ENCODE results near the gene MTSS2. TPM values are rescaled to one million over a fixed set of nuclear protein-coding genes. Genes with fewer than 3 reads are reported as not detected.

MTSS2 gene
- total RNA-seq, 1 experiment from 2014 or later: 18.7 TPM

DNA sequence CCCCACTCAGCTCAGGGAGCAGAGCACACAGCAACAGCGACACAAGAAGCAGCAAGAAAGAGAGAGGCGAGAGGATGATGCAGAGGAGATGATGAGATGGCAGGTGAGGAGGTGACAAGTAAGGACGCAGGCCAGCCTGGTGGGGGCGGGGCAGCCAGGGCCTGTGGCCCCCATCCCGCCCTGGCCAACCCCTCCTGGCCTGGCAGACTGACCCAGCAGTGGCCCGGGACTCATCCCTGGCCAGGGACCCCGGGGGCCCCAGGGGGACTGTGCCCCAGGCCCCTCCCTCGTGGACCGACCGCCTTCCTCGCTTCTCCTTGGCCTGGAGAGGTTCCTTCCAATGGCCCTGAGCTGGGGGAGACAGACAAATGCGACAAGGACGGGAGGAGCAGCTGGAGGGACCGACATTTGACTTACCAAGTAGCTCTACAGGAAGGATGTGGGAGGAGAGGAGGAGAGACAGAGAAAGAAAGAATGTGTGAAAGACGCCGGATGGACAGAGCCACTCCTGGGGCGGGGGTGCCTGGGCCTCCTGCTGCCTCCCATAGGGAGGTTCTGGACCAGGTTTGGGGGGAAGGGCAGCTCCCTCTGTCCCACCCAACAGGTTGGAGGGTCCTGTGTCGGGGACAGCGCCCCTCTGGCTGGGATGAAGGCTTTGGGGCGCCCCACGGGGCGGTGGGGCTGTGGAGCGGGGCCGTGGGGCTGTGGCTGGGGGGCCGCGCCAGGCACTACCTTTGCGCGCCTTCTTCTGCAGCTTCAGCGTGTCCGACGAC is 6.8 kb downstream of the MTSS2 start:
- H3K4me3 ChIP-seq (ENCODE audit: low read length): no peak overlapping the region
- H3K79me2 ChIP-seq (ENCODE audit: low read length): peaks cover 36% of the 10 kb centered on the region
- H3K4me2 ChIP-seq (ENCODE audit: low read length): no peak overlapping the region
- H3F3A ChIP-seq (ENCODE audit: low read length, unreplicated experiment): no peaks in the 10 kb centered on the region
- DNase-seq (no peak), ATAC-seq (no peak)
- H3K27me3 ChIP-seq (ENCODE audit: low read length): no peaks in the 10 kb centered on the region
- CTCF ChIA-PET: no interaction called here
- H3K9me2 ChIP-seq (replicated peaks; ENCODE audit: low read length): no peaks in the 10 kb centered on the region
- no peaks in the 10 kb centered on the region for H3K4me1 ChIP-seq (ENCODE audit: insufficient read depth, low read length)
- H3K9me3 ChIP-seq (ENCODE audit: low read length): no peaks in the 10 kb centered on the region
- POLR2A ChIA-PET (ENCODE audit: unreplicated experiment): no interaction called here
- H2AFZ ChIP-seq (ENCODE audit: low read length): no peak overlapping the region
- no TSS peak for BruUV-seq (replicated peaks)
- intact Hi-C loops (cut with micrococcal nuclease): no loop called here
- no peak overlapping the region for H3K27ac ChIP-seq (ENCODE audit: low read length)
- no peaks in the 10 kb centered on the region for H4K20me1 ChIP-seq (ENCODE audit: low read length)
- H3K36me3 ChIP-seq (ENCODE audit: low read depth, low read length): no peaks in the 10 kb centered on the region; the same call in 1 of the 2 replicates
- TF ChIP-seq, protein P1, sequence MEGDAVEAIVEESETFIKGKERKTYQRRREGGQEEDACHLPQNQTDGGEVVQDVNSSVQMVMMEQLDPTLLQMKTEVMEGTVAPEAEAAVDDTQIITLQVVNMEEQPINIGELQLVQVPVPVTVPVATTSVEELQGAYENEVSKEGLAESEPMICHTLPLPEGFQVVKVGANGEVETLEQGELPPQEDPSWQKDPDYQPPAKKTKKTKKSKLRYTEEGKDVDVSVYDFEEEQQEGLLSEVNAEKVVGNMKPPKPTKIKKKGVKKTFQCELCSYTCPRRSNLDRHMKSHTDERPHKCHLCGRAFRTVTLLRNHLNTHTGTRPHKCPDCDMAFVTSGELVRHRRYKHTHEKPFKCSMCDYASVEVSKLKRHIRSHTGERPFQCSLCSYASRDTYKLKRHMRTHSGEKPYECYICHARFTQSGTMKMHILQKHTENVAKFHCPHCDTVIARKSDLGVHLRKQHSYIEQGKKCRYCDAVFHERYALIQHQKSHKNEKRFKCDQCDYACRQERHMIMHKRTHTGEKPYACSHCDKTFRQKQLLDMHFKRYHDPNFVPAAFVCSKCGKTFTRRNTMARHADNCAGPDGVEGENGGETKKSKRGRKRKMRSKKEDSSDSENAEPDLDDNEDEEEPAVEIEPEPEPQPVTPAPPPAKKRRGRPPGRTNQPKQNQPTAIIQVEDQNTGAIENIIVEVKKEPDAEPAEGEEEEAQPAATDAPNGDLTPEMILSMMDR (conservative IDR thresholded peaks at IDR 0.05; ENCODE audit: low read depth, low read length): no peak
- TF ChIP-seq EZH2phosphoT487 (IDR thresholded peaks at IDR 0.05; ENCODE audit: borderline replicate concordance, low read length): no peak
- no peak for TF ChIP-seq EZH2 (IDR thresholded peaks at IDR 0.05; ENCODE audit: low read length, unreplicated experiment)
- H3K9ac ChIP-seq (ENCODE audit: low read length): no peak overlapping the region

DNA sequence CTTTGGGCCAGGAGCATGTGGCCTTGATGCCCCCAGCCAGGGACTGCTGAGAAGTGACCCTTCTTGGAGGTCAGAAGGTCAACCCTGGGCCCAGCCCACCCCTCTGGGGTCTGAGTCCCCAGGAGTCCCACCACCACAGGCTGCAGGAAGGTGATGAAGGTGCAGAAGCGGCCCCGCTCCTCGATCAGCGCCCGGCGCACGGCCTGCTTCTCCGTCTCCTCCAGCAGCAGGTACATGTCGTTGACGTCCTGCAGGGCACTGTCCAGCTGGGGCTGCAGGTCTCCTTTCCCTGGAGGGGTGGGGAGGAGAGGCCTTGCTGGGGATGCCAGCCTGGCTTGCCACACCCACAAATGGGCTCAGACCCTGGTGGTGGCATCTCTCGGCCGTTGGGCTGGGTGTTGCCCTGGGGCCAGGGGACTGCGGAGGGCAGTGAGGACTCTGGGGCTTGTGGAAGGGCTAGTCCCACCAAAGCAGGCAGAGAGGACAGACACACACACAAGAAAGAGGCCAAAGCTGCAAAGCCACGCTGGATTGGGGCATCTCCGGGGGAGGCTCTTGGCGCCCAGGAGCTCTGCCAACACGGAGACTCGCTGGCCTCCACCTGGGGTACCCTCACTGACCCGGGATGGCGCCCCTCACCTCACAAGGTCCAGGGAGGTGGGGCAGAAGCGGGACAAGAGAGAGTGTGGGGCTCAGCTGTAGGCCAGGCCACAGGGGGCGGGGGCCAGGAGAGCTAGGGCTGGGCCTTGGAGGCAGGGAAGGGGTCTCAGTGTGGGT is 7.5 kb downstream of the MTSS2 start:
- Histone ChIP-seq H4K20me1 (ENCODE audit: low read length) (no peaks in the 10 kb centered on the region), H2AFZ (ENCODE audit: low read length) (no peak overlapping the region), H3K9ac (ENCODE audit: low read length) (no peak overlapping the region), H3K4me2 (ENCODE audit: low read length) (no peak overlapping the region), H3K79me2 (ENCODE audit: low read length) (peaks cover 28% of the 10 kb centered on the region), H3K9me3 (ENCODE audit: low read length) (no peaks in the 10 kb centered on the region), H3K27ac (ENCODE audit: low read length) (no peak overlapping the region), H3K4me1 (ENCODE audit: insufficient read depth, low read length) (no peaks in the 10 kb centered on the region), H3K36me3 (ENCODE audit: low read depth, low read length) (peaks cover 4% of the 10 kb centered on the region; the same call in 1 of the 2 replicates), H3F3A (ENCODE audit: low read length, unreplicated experiment) (no peaks in the 10 kb centered on the region), H3K4me3 (ENCODE audit: low read length) (no peak overlapping the region), H3K9me2 (replicated peaks; ENCODE audit: low read length) (no peaks in the 10 kb centered on the region), H3K27me3 (ENCODE audit: low read length) (no peaks in the 10 kb centered on the region)
- POLR2A ChIA-PET (ENCODE audit: unreplicated experiment): no interaction called here
- ATAC-seq: no peak
- intact Hi-C loops (cut with micrococcal nuclease): no loop called here
- no TSS peak for BruUV-seq (replicated peaks)
- TF ChIP-seq, protein P1 (conservative IDR thresholded peaks at IDR 0.05; ENCODE audit: low read depth, low read length): no peak
- no peak for TF ChIP-seq EZH2phosphoT487 (IDR thresholded peaks at IDR 0.05; ENCODE audit: borderline replicate concordance, low read length)
- no peak for TF ChIP-seq EZH2 (IDR thresholded peaks at IDR 0.05; ENCODE audit: low read length, unreplicated experiment)
- CTCF ChIA-PET: no interaction called here
- no peak for DNase-seq
